Measurements from ENCODE around the gene RAPGEF4. TPM values are rescaled to one million over a fixed set of nuclear protein-coding genes. Genes with fewer than 3 reads are reported as not detected.

The RAPGEF4 gene
- total and polyA plus RNA-seq, 2 of the 13 experiments (the other 11 are each of a cell fraction or from before 2014, with no cell fraction given), result 0.78 to 0.91 TPM

GRCh38 chr2:173045181-173045580, 309.5 kb downstream of the RAPGEF4 start (continued):
- no peak for TF ChIP-seq ZNF512 (CRISPR knock-in tag; IDR thresholded peaks at IDR 0.05)

GRCh38 chr2:173048522-173048896, 312.9 kb downstream of the RAPGEF4 start:
- 0 out of 2 replicates have a peak, but pooled peaks have one; percentile 7 for TF ChIP-seq CEBPZ (IDR thresholded peaks at IDR 0.05; ENCODE audit: low read length)
- 0 out of 2 replicates have a peak, but pooled peaks have one; percentile 18 for TF ChIP-seq ZNF335 (CRISPR knock-in tag; IDR thresholded peaks at IDR 0.05)
- peak; percentile 31; the same call in 1 of the 2 replicates for TF ChIP-seq KLF6 (CRISPR knock-in tag; IDR thresholded peaks at IDR 0.05)
- no peak for TF ChIP-seq TFE3 (CRISPR knock-in tag; IDR thresholded peaks at IDR 0.05)
- 0 out of 2 replicates have a peak, but pooled peaks have one; percentile 25 for TF ChIP-seq ZNF792 (CRISPR knock-in tag; IDR thresholded peaks at IDR 0.05)
- no peak for TF ChIP-seq HDAC2 (CRISPR knock-in tag; IDR thresholded peaks at IDR 0.05)
- TF ChIP-seq GABPA (IDR thresholded peaks at IDR 0.05; ENCODE audit: low read depth, low read length), result no peak
- no peak for TF ChIP-seq GABPA (CRISPR knock-in tag; IDR thresholded peaks at IDR 0.05; ENCODE audit: low read depth)
- intact Hi-C loops (cut with micrococcal nuclease; ENCODE audit: unreplicated experiment) (no loop called here), in situ Hi-C loops (cut with HindIII; ENCODE audit: extremely low pct_ligation_motif_present, low pct_unique_long_range_greater_than_20kb) (no loop called here)
- no peaks in the 10 kb centered on the region for H4K20me1 ChIP-seq (ENCODE audit: insufficient read depth, low read length)
- H3K9ac ChIP-seq (ENCODE audit: insufficient read depth, low read depth, low read length), result no peak overlapping the region
- H3K27ac ChIP-seq (ENCODE audit: extremely low read length, insufficient read depth, low read length), result peak overlapping the region; percentile 32
- H3K27me3 ChIP-seq (ENCODE audit: control insufficient read depth in 1 of 2, insufficient read depth in 2 of 2, low read length in 2 of 2), result no peaks in the 10 kb centered on the region
- ChIA-PET POLR2A (interaction anchor here (1.0 to 1.7 kb wide), 4 partner anchors 10 to 81 kb away, joined by 3 to 12 read pairs (median 6); no protein-coding TSS in a partner anchor), CTCF (ENCODE audit: low intra/inter-chr PET ratio, low total read pairs) (no interaction called here)
- H3K4me1 ChIP-seq (ENCODE audit: insufficient read depth, low read length), result peaks cover 37% of the 10 kb centered on the region
- peak; percentile 54 for ATAC-seq
- 91% methylated on average over 3 of the region's 3 CpGs for WGBS (ENCODE audit: low lambda C conversion rate)
- H2AFZ ChIP-seq (ENCODE audit: low read length), result no peak overlapping the region
- peak overlapping the region; percentile 50; the same call in 1 of the 2 replicates for H3K4me2 ChIP-seq (ENCODE audit: low read depth, low read length)
- no peak overlapping the region for H3K4me3 ChIP-seq (replicated peaks in 1 of 3; ENCODE audit: insufficient read depth in 1 of 3, low read depth in 2 of 3, low read length in 3 of 3)
- no peaks in the 10 kb centered on the region for H3K79me2 ChIP-seq (ENCODE audit: insufficient read depth, low read length)
- no peaks in the 10 kb centered on the region for H3K36me3 ChIP-seq (replicated peaks in 1 of 2; ENCODE audit: control insufficient read depth in 1 of 2, insufficient read depth in 2 of 2, low read length in 2 of 2)
- DNase-seq (ENCODE audit: low spot score), result no peak
- no TSS peak for BruUV-seq (replicated peaks)
- no peak for FAIRE-seq
- no peaks in the 10 kb centered on the region for H3K9me3 ChIP-seq (ENCODE audit: low read length)

Measured in HepG2 (cell line).